GM21390 (cell line): ENCODE data around the gene KDM6A.
"Not testable (repeated sequence)": the region's sequence is repeated elsewhere in the genome, so short reads cannot be mapped to it uniquely, and the experiment has no call there.

ENCODE experiments used
- ATAC-seq: cut with Tn5 transposase; IDR thresholded peaks from one replicate; pipeline ENCODE4 v1.9.1; 2021; ENCODE audit not compliant: unreplicated experiment

KDM6A gene

GRCh38 chrX:44872821-44873414 lies at the start of gene KDM6A:
TSS of gene KDM6A (plus strand) at chrX:44873188. CDS start at chrX:44873552, 364 bp downstream.
- peak; percentile 84 for ATAC-seq

- ATAC-seq: not testable (repeated sequence)
These were observed 49.8 kb upstream of the KDM6A start for GRCh38 chrX:44823193-44823592.

GRCh38 chrX:44828008-44828605 lies 44.9 kb upstream of the KDM6A start:
- no peak for ATAC-seq

- ATAC-seq: no peak
These were observed 43.2 kb upstream of the KDM6A start for GRCh38 chrX:44829832-44830231.

- ATAC-seq: no peak
These were observed 30.3 kb upstream of the KDM6A start for GRCh38 chrX:44842550-44843317.

- no peak for ATAC-seq
These were observed 29.7 kb upstream of the KDM6A start for GRCh38 chrX:44843318-44843702.

- ATAC-seq: no peak
These were observed 29.2 kb upstream of the KDM6A start, which contains the start of gene DUSP21 for GRCh38 chrX:44843753-44844152. TSS of gene DUSP21 (plus strand) at chrX:44844021. CDS start at chrX:44844133, 112 bp downstream.

GRCh38 chrX:44844204-44844603 lies 28.8 kb upstream of the KDM6A start:
- ATAC-seq: no peak

- ATAC-seq: not testable (repeated sequence)
These were observed 22.1 kb upstream of the KDM6A start for GRCh38 chrX:44850891-44851290.

- no peak for ATAC-seq
These were observed 1.8 kb upstream of the KDM6A start for GRCh38 chrX:44871114-44871645.

GRCh38 chrX:44871931-44872820 lies 812 bp upstream of the KDM6A start:
- ATAC-seq: peak; percentile 27

- ATAC-seq: no peak
These were observed 658 bp downstream of the KDM6A start for GRCh38 chrX:44873415-44874276.

GRCh38 chrX:44874420-44875184 lies 1.6 kb downstream of the KDM6A start:
- ATAC-seq: no peak

GRCh38 chrX:44875185-44875489 lies 2.1 kb downstream of the KDM6A start:
- ATAC-seq: no peak

- ATAC-seq: no peak
These were observed 3.1 kb downstream of the KDM6A start for GRCh38 chrX:44876086-44876485.

GRCh38 chrX:44876767-44877166 lies 3.8 kb downstream of the KDM6A start:
- no peak for ATAC-seq

GRCh38 chrX:44878780-44879179 lies 5.8 kb downstream of the KDM6A start:
- no peak for ATAC-seq

GRCh38 chrX:44881549-44881948 lies 8.6 kb downstream of the KDM6A start:
- ATAC-seq: no peak

GRCh38 chrX:44882635-44883034 lies 9.6 kb downstream of the KDM6A start:
- ATAC-seq: no peak
